DOHH2 (cell line): Measurements from ENCODE around the gene NPVF.

Experiments
- CTCF ChIP-seq: fragments of 200-600 bp; sonication (generic); IDR thresholded peaks from one replicate; pipeline ENCODE4 v1.5.1; 2014; ENCODE audit warnings: antibody characterized with exemption, mild to moderate bottlenecking, low read depth, low read length; ENCODE audit not compliant: poor library complexity, severe bottlenecking
- EZH2phosphoT487 ChIP-seq: fragments of 200-600 bp; sonication (generic); IDR thresholded peaks from 2 replicates; pipeline ENCODE4 v1.6.1; 2017; ENCODE audit warnings: borderline replicate concordance, mild to moderate bottlenecking, antibody characterized with exemption, low read length, moderate library complexity, mixed read lengths

GRCh38 chr7:25254604-25255003 is 26.3 kb upstream of the NPVF start:
- no peak for TF ChIP-seq CTCF
- TF ChIP-seq EZH2phosphoT487 = no peak
